GM23248 (cell line): ENCODE results near the gene PTPRZ1.

Experiments used
- EZH2 ChIP-seq: fragments of 200-600 bp; sonication (generic); IDR thresholded peaks from 2 replicates; pipeline ENCODE4 v1.6.1; 2018; ENCODE audit warnings: antibody characterized with exemption, mild to moderate bottlenecking; ENCODE audit not compliant: insufficient read depth, poor library complexity, severe bottlenecking
- EZH2phosphoT487 ChIP-seq: fragments of 200-600 bp; sonication (generic); IDR thresholded peaks from 2 replicates; pipeline ENCODE4 v1.6.1; 2018; ENCODE audit warnings: antibody characterized with exemption, moderate library complexity, mild to moderate bottlenecking, low read depth; ENCODE audit not compliant: insufficient read depth

DNA sequence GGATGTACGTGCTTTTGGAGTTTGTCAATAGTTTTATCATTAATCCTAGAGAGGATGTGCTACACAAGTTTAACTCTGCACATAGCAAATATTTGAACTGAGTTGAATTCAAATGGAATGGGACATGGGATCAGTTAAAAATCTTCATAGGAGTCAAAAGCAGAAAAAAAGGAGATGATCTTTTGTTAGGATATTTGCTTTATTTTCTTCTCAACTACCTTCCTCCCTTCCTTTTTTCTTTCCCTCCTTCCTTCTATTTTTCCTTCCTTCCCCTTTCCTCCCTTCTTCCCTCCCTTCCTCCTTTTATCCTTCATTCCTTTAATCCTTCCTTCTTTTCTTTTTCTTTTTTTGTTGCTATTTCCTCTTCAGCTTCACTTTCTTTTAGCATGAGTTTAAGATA, 6.6 kb downstream of the PTPRZ1 start:
- no peak for TF ChIP-seq EZH2phosphoT487
- TF ChIP-seq EZH2, result no peak
